HG03139 (cell line): ENCODE data around the gene SMIM35.

Experiments
- ATAC-seq: cut with Tn5 transposase; IDR thresholded peaks from one replicate; pipeline ENCODE4 v1.9.1; 2021; ENCODE audit not compliant: unreplicated experiment

The SMIM35 gene

GRCh38 chr11:118060081-118060661 is 26.6 kb downstream of the SMIM35 start:
- ATAC-seq = no peak

GRCh38 chr11:118059246-118059940 is 27.4 kb downstream of the SMIM35 start:
- no peak for ATAC-seq

DNA sequence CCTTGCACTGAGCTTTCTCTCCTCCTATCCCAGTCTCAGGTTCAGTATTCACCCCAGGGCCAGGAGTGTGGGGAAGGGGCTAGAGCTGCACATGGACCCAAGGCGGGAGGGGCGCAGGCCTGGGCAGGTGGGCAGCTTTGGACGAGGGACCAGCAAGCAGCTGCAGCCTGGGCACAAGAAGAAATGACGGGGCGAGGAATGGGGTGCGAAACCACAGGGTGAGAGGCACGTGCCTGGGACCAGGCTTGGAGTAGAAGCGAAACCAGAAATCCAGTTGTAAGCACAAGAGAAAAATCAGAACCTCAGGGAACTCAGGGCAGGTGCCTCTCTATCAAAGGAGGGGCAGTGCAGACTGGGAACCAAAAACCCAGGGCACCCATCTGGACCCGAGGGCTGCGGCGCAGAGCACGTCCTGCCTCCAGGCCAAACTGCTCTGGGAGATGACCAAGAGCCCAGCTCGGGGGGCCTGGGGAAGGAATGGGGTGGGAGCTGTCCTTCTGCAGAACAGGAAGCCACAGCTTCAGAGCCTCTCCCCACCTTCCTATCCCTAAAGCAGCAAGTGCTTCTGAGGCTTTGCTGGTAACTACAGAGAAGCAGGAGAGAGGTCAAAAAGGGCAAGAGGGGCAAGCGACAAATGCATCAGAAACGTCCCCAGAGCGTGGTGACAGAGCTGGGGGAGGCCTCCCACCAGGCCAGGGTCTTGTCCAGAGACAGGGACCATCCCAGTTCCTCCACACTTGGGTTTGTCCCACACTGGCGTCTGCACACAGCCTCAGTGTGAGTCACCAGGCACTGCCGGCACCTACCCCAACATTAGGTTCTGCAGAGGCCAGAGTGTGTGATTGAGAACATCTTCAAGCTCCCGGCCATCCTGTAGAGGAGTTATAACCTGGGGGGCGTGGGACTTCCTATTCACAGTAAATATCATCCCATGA is 28.2 kb downstream of the SMIM35 start:
- no peak for ATAC-seq

DNA sequence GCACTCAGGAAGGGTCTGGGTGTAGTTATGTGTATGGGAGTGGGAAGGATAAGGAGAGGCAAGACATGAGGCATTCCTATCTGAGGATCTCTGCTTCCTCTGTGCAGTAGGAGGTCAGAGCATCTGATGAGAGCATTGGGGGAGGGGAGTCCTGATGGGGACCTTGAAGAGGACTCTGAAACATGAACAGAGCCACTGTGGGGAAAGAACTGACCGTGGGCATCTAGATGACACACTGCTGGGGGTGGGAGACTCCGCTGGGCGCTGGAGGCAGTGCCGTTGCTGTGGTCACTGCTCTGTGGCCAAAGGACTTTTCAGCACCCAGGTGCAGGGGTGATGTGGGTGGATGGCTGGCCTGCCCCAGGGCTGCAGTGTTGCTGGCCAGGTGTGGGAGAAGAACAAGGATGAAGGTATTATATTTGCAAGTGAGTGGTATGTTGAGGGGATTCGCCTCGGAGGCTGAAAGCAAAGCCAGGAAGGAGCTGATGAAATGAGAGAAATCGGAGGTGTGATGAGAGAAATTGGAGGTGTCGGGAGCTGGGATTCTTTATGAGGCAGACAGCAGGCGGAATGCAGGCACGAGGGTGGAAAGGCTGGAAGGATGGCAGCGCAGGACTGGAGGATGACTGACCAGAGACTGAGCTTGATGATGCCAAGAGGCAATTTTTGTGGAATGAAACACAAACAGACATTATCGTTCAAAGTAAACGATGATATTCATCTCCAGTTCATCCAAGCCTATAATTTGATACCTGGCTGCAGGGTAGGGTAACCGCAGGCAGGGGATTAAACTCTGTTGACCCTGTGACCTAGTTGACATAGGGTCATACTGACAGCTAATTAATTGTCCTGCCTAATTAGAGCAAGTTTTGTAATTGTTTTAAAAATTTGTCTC is 29.3 kb downstream of the SMIM35 start:
- no peak for ATAC-seq

DNA sequence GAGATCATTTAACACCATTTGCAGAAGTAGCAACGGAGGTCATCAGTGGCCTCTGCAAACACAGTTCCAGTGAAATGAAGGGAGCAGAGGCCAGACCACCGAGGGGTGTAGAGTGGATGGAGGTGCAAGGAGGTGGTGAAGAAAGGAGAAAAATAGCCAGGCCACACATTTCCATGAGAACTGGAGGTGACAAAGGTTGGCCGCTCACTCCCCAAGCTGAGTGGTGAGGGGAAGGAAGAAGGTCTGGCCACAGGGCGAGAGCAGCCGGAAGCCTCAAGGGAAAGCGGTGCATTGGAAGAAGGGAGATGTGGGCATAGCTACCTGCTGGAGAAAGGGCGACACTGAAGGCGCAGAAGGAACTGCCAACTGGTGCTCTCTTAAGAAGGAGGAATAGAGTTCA is 30.0 kb downstream of the SMIM35 start:
- no peak for ATAC-seq

- ATAC-seq = no peak
Observed at GRCh38 chr11:118055966-118056365, 30.8 kb downstream of the SMIM35 start.

- no peak for ATAC-seq
Observed at GRCh38 chr11:118054712-118055640, 31.8 kb downstream of the SMIM35 start.

- no peak for ATAC-seq
Observed at GRCh38 chr11:118052581-118053206, 34.1 kb downstream of the SMIM35 start.

- no peak for ATAC-seq
Observed at GRCh38 chr11:118051611-118052461, 34.9 kb downstream of the SMIM35 start.

DNA sequence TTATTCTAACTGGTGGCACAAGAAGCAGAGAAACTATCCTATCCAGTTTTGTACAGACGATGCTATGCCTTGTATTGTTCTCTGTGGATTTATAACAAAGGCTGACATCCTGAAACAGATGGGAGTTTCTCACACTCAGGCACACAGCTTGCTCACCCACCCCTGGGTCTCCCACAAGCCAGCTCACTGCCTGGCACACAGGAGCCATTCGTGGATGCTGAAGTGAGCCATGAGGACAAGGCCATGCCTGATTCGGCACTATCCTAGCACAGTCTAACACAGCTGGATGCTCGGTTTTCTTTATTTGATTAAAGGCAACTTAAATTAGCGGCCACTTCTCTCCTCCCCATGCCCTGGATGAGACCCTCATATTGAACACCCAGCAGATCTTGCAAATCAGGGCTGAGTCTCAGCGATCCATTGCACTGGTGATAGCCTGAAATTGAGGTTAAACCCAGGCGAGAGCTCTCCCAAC is 35.6 kb downstream of the SMIM35 start:
- no peak for ATAC-seq

- no peak for ATAC-seq
Observed at GRCh38 chr11:118050208-118050891, 36.4 kb downstream of the SMIM35 start.

DNA sequence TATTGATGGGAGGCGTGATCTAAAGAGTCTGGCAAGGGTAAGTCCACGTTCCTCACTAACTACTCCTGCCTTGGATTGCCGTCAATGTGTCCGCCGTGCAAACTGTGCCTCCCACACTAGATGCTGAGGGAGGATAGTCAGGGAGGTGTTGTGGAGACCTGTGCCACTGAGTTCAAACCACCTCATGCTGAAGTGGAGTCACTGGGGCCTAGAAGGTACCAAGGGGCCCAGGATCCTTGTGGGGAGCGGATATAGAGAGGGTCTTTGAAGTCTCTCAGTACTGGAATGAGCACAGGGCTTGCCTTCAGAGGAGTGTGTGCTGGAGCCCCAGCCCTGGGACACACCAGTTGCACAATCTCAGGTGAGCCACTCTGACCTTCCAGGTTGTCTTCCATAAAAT is 37.0 kb downstream of the SMIM35 start:
- ATAC-seq = no peak

DNA sequence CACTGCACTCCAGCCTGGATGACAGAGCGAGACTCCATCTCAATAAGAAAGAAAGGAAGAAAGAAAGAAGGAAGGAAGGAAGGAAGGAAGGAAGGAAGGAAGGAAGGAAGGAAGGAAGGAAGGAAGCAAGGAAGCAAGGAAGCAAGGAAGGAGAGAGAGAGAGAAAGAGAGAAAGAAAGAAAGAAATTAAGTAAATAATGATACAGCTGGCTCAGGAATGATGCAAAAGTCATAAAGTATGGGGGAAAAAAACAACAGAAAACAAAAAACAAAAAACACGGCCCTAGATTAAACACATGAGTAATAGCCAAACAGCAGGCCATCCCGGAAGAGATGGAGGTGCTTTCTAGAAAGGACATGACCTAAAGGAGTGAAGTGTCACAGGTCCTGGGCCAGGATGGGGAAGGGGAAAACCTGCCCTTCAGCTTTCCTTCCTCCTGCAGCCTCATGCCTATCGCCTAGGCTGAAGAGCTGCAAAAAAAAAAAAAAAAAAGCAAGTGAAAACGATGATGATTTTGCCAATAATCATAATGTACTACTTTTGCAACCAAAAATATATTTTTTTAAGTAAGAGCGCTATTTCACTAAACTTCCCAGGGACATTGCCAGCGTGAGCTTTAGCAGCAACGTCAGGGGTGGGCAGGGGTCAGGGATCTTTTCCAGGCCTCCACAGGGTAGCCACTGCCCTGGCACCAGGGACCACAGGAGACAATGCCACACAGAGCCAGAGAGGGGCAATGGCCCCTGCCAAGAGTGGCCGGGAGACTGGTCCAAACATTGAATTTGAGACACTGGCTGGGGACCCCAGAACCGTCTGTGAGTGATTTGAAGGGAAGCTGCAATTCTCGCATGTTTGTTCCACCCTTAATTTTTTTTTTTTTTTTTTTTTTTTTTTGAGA is 38.0 kb downstream of the SMIM35 start:
- ATAC-seq = no peak

- ATAC-seq = no peak
Observed at GRCh38 chr11:118047749-118048148, 39.0 kb downstream of the SMIM35 start.

DNA sequence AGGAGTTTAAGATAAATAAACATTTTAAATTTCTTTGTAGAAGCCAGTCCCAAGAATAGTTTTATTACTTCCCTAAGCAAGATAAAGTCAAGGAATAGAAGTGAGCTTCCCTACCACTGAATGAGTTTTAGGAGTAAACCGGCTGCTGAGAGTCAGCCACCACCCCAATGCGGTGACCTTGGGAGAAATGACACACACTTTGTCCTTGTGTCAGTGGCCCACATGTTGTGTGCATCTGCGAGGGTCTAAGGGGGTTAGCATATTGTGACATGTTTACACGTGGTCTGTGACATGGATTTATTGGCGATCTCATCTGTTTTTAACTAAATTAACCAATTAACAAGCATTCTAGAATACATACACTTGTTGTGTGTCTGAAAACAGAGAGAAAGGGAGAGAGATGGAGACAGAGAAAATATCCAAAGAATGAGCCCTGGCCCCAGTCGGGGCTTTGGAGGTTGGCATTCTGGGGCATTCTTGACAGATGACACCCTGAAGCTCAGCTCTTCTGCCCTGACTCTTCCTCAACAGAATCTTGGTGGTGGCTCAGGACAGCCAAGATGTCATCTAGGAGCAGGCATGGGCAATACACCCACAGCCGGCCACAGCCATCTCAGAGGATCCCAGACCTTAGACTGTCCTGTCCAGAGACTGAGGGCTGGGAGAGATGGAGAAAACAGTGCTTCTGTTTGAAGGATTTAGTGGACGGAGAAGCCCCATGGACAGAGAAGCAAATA is 39.6 kb downstream of the SMIM35 start:
- ATAC-seq = no peak
